Measurements from ENCODE around the gene ALG5. TPM values are rescaled to one million over a fixed set of nuclear protein-coding genes. Genes with fewer than 3 reads are reported as not detected.

The ALG5 gene
- total RNA-seq, 2 experiments from 2014 or later: 46.4 to 46.9 TPM

DNA sequence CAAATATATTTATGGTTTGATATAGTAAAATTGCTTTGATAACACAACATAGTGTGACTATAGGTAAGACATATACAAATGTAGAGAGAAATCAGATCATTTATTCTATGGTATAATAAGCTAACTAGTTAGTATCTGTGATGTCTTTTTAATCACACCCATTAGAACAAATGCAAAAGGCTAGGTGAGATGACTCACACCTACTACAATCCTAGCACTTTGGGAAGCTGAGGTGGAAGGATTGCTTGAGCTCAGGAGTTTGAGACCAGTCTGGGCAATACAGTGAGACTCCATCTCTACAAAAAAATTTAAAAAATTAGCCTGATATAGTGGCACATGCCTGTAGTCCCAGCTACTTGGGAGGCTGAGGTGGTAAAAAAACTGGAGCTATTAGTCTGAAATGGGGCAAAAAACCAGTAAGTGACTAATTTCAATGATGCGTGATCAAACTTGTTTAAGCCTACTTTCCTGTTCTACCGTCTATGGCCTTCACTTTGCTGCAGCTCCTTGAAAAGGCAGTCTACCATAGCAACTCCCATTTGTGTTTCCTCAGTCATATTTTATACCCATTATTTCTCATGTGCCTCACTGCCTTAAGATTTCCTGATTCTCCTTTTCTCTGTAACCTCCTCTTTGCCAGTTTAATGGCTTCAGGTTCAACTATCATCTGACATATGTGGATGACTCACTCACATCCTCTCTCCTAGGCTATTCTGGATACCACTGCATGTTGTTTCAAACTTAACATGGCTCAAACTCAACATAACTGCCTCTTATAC, 12.5 kb downstream of the ALG5 start:
- ChIA-PET CTCF (interaction anchor here (1.1 kb wide), 1 partner anchor 33 kb away, joined by 3 read pairs; no protein-coding TSS in a partner anchor), POLR2A (no interaction called here)

DNA sequence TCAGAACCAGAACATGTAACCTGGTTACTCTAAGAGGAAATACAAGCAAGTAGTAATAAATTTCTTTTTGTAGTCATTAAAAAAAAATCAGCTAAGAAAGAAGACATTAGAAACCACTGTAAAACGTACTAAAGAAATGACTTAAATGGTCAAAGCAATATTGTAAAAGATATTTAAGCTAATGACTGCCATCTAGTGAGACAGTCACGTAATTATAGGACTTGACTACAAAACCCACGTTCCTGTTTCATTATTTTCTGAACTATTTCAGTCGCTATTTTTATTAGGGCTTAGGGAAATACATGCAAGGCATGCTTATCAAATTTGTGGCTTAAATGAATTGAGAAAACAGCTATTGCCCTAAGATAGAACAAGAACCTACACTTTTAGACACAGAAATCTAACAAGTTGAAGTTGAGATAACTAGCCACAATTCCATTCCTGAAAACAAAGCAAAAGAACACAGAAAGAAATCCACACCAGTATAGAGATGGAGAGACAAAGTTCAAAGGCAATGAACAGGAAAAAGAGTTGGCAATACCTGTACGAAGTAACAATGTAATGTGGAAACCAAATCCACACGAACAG, 17.9 kb downstream of the ALG5 start:
- ChIA-PET POLR2A (no interaction called here), CTCF (no interaction called here)

DNA sequence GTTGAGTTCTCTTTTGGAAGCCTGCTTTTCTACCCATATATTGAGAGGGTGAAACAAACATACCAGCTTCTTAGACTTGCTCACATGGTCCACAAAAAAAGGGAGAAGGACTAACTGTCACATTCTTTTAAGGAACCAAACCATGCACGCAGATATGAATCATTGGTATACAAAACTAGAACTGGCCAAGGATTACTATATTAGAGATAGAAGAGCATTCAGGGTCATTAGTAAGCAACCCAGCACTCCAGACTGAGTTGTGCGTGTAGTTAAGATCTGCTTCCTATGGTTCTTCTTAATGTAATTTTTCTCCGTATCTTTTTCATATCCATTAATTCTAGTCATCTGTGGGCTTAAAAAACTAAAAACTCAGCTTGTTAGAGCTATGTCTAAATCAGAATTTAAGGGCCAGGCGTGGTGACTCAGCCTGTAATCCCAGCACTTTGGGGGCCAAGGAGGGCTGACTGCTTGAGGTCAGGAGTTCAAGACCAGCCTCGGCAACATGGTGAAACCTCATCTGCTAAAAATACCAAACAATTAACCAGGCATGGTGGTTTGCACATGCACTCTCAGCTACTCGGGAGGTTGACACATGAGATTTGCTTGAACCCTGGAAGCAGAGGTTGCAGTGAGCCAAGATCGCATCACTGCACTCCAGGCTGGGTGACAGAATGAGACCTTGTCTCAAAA, 19.6 kb downstream of the ALG5 start:
- CTCF ChIA-PET: interaction anchor here (1.1 kb wide), 1 partner anchor 37 kb away, joined by 3 read pairs; no protein-coding TSS in a partner anchor
- POLR2A ChIA-PET: interaction anchor here (0.7 kb wide), 1 partner anchor 13 kb away, joined by 5 read pairs; no protein-coding TSS in a partner anchor

DNA sequence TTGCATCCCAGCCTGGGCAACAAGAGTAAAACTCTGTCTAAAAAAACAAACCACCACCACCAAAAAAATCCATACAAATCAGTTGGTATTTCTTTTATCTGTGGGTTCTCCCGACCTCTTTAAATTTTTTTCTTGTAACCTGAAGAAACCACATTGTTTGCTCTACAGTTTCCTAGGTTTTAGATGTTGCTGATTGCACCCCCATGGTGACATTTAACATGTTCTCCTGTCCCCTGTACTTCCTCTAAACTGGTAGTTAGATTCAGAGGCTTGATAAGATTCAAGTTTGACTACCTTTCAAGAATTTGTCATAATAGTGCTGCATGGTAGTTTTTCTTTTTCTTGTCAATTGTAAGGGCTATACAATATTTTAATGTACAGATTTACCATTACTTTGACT, 24.0 kb downstream of the ALG5 start:
- ChIA-PET CTCF (no interaction called here), POLR2A (no interaction called here)

DNA sequence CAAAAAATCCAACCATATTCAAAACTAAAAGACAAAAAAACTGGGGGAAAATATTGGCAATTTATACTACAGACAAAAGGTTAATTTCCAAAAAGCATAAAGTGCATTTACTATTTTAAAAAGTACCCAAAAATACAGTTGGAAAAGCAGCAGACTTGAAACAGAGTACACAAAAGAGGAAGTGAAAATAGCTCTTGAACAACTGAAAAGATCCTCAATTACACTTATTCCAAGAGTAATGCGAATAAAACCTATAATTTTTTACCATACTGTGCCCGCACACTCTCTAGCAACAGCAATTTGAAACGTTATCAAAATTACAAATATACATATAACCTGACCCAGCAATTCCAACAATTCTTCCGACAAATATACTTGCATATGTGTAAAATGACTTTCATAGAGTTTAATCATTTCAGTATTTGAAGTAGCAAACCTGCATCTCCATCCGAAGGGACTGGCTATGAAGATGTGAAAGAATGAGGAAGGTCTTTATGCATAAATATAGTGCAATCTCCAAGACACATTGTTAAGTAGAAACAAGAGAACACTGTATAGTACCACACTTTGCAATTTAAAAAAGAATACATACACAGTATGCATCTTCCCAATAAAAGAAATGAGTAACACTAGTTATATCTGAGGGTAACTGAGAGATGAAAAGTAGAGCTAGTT, 25.4 kb downstream of the ALG5 start:
- ChIA-PET CTCF (no interaction called here), POLR2A (no interaction called here)

DNA sequence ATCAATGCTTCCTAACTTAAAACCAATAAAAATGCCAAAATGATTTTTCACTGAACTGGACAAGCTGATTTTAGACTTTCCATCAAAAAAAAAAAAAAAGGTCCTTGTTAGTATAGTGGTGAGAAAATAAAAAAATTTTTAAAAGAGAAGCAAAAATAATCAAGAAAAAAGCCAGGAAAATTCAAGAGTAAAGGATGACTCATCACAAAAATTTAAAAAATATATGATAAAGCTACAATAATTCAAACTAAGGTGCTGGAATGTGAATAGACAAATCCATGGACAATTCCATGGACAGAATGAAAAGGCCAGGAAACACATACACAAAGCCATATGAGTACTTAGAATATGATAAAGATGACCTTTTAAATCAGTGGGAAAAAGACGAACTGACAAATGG, 26.1 kb downstream of the ALG5 start:
- CTCF ChIA-PET: interaction anchor here (0.6 kb wide), 1 partner anchor 553 kb away, joined by 3 read pairs; no protein-coding TSS in a partner anchor
- POLR2A ChIA-PET: interaction anchor here (0.6 kb wide), 1 partner anchor 237 kb away, joined by 5 read pairs; no protein-coding TSS in a partner anchor

DNA sequence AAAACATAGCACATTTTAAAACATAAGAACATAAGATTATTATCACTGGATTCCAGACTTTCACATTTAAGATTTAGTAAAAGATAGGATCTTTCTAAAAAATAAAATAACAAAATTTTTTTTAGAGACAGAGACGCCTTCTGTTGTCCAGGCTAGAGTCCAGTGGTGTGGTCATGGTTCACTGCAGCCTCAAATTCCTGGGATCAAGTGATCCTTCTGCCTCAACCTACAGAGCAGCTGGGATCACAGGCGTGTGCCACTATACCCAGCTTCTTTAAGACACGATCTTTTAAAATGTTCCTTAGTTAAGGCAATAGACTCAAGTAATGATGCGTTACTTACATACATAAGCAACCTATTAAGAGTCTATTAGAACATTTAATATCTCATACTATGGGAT, 32.7 kb downstream of the ALG5 start:
- ChIA-PET POLR2A (no interaction called here), CTCF (no interaction called here)

DNA sequence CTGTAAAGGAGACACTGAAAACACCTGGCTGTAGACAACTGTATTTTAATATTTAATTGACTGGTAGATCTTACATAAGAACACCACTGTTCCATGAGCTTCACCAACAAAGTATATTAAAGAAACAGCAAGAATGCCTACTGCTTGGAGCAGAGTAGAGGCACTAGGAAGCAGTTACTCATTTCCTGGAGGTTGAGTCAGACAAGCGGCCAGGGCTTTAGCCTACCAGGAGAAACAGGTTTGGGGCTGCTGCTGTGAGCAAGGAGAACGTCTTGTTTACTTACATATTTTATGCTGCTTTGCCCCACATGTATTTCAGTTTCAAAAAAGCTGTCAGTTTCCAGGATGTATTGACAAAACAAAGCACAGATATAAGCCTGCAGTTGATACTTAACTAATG, 33.4 kb downstream of the ALG5 start:
- CTCF ChIA-PET: no interaction called here

DNA sequence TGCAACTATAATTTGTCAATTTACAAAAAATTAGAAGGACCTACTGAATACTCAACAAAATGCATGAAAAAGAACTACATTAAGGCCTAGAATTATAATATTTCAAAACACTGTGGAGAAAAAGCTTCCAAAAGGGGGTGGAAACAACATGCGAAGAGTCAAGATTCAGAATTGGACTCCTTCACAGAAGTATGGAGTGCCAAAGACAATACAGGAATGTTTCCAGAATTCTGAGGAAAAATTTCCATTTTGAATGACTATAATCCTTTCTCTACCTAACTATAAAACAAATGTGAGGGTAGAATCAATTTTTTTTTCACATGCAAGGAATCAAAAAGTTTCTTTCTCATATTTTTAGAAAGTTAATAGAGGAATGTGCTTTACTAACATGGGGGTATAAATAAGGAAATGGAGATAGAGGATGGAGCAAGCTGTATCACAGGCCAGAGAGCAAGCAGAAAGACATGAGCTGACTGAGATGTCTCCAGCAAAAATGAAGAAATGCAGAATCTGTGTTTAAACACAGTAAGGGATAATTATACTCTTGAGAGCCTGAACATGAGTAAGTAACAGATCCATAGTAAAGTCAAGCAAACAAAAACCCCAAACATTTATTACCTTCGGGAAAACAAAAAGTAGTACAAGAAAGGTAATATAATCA, 39.6 kb downstream of the ALG5 start:
- POLR2A ChIA-PET: no interaction called here
- CTCF ChIA-PET: interaction anchor here (1.7 kb wide), 1 partner anchor 11 kb away, joined by 4 read pairs; no protein-coding TSS in a partner anchor

More for the DNA sequence above, 33.4 kb downstream of the ALG5 start:
- POLR2A ChIA-PET: no interaction called here

DNA sequence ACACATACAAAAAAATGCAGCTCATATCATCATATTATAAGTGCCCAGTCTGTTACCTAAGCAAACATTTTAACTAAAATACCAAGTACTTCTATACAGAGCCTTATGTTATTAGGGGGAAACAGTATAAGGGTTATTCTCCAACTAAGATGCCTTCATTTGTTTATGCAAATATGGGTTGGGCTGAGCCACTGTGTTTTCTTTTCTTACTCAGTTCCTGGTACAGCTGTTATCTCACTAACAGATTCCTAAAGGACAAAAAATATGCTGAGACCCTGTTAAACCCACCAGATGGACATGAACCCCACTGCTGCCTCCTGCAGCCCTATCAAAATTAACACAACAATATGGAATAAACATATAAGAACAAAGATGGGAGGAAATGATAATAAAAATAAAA, 44.6 kb downstream of the ALG5 start:
- CTCF ChIA-PET: interaction anchor here (1.4 kb wide), 1 partner anchor 33 kb away, joined by 3 read pairs; no protein-coding TSS in a partner anchor

DNA sequence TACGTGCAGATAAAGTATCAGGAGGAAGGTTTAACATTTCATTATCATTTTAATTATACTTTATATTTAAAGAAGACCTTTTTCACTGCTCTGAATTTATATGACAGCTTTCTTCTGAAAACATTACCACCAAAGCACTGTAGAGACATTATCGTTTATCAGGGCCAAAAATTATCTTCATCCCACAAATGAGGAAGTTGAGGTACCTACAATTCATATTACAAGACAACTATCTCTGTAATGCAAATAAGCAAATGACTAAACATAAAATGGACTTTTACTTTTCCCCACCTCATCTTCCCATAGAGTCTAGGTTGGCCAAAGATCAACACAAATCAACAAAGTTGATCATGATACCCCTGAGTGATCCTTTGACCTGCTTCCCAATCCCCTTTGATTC, 48.2 kb downstream of the ALG5 start:
- ChIA-PET POLR2A (no interaction called here), CTCF (no interaction called here)

More for the DNA sequence above, 44.6 kb downstream of the ALG5 start:
- POLR2A ChIA-PET: no interaction called here

DNA sequence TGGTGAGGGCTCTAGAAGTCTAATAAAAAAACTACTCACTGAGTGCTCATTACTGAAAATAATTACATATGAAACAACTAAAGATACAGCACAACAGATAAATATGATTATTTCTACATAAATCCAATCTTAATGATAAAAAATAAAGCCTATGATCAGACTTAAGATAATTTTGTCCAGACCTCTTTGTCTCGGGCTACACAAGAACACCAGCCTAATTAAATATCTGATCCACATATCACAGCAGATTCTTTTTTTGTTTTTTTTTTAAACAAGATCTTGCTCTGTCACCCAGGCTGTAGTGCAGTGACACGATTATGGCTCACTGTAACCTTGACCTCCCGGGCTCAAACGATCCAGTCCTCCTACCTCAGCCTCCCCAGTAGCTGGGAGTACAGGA, 48.8 kb downstream of the ALG5 start:
- ChIA-PET POLR2A (no interaction called here), CTCF (interaction anchor here (0.6 kb wide), 1 partner anchor 34 kb away, joined by 9 read pairs; no protein-coding TSS in a partner anchor)

DNA sequence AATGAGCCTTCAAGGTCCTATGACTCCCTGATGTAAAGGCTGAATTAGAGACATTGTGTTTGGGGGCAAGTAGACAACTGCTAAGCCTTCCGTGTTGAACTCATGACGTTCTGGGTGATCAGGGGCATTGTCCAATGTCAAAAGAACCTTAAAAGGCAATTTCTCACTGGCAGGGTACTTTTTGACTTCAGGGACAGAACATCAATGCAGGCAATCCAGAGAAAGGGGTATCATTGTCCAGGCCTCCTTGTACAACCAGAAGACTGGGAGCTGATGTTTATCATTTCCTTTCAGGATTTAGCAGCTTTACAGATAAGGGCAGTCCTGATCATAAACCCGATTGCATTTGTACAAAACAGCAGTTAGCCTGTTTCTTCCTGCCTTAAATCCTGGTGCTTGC, 54.1 kb downstream of the ALG5 start:
- POLR2A ChIA-PET: no interaction called here

DNA sequence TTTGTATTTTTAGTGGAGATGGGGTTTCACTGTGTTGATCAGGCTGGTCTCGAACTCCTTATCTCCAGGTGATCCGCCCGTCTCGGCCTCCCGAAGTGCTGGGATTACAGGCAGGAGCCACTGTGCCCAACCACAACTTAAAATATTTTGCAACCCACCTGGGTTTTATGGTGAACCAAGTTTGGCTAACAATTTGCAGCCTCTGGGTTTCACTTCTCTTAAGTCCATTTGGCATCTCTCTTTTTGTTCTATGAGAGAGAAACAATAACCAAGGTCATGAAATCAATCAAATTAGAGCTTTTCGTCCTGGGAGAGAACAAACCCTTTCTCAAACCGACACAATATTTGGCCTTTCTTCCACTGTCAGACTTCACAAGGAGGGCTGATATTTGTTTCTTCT, 73.5 kb downstream of the ALG5 start:
- CTCF ChIA-PET: no interaction called here
- POLR2A ChIA-PET: interaction anchor here (0.6 kb wide), 1 partner anchor 10 kb away, joined by 12 read pairs; no protein-coding TSS in a partner anchor

More for the DNA sequence above, 54.1 kb downstream of the ALG5 start:
- CTCF ChIA-PET: no interaction called here

DNA sequence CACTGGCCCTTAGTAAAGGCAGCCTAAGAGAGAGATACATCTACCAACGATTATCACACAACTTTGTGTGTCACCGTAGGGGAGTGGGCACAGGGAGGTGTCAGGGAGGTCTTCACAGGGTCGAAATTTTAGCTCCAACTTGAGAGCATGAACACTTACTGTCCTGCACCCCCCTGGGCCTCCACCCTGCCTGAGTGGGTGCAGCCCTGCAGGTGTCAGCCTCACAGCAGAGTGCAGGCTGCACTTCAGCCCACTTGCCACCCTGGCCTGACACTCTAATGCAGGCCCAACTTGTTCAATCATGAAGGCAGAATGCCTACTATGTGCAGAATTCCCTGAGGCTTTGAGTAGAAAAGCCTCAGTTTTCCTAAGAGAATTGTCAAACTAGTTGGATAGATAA, 75.1 kb downstream of the ALG5 start:
- ChIA-PET POLR2A (no interaction called here), CTCF (no interaction called here)

DNA sequence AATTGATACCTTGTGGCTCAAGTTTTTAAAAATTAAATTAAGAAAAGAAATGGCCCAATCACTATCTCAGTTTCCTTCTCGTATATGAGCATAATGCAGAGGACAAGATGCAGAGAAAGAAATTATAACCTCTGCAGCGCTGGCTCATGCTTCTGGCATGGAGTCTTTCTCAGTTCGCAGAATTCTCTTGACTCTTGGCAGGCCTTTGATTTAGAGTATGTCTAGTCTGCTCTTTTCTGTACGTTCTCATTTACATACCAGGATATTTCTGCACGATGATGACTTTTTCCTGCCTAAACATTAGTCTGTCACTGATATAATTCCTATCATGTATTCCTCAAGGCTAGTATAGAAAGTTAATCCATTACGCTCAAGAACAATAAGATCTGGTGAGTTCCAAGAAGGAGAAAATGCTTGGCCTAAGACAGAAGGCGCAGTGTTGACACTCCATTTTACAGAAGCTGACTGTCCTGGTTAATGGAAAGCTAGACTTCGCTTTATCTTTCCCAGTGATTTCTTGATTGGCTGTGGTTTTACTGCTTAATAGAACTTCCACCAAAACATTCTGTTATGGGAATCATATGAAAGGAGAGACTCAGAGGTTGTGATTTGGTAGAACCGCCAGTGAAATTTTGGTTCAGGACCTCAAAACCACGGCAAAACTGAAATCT, 77.4 kb downstream of the ALG5 start:
- CTCF ChIA-PET: no interaction called here
- POLR2A ChIA-PET: no interaction called here

DNA sequence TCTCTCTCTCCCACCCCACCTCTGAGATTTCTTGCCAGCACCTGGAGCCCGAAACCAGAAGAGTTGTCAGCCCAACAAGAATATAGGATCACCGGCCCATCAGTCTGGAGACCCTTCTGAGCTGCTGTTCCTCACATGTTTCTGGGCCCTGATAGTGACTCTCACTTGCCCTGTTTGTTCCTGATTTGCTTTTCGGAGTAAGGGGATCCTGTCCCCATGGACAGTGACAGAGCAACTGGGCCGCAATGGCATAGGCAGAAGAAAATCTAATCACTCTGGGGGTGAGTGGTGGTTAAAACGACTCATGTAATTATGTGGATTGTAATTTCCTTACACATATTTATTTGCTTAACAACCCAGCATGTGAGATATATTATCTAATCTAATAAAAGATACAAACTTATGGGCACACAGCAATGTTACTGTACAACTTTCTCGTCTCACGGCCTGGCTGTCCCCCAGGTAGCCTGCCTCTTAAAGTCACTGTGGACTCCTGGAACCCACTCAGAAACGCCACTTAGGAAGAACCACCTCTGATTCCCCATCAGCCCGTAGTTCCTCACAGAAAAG, 78.4 kb downstream of the ALG5 start:
- POLR2A ChIA-PET: no interaction called here
- CTCF ChIA-PET: no interaction called here

DNA sequence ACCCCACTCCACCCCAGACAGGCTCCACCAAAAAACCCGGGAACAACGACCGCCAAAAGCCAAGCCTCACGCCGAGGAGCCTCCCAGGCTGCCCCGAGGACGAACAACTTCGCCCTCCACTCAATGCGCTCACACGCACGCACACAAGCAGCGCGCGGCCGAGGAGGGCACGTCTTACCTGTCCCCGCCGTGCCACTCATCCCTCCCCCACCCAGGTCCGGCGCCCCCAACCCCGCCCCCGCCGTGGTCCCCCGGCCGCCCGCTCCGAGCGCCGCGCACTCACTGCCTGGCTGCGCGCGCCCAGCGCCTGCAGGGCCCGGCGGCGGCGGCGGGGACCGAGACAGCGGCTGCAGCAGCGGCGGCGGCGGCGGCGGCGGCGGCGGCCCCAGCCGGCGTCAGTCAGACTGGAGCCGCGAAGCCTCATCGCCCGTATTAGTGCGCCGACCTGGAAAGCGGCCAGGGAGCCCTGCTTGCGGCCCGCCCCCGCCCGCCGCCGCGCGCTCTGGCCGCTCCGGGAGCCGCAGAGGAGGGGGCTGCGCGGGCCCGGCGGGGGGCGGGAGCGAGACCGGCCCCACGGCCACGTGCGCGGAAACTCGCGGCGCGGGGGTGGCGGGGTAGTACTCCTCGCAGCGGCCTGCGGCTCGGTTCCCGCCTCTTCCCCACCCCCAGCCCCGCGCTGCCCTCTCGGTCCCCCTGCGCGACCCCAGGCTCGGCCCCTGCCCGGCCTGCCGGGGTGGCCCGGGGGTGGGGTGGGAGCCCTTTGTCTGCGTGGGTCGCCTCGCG, 79.1 kb downstream of the ALG5 start, which contains the start of gene SMAD9:
SMAD9 (minus strand) TSS at position 406 of the 783 bp plus-strand sequence. CDS start 40,549 bp downstream, outside the sequence.
- ChIA-PET POLR2A (no interaction called here), CTCF (no interaction called here)

Measured in activated CD8-positive, alpha-beta memory T cell treated with anti-CD3 and anti-CD28 coated beads for 36 hours (primary cell).